GM21390 (cell line): Measurements from ENCODE around the gene GLB1L2.

Experiments
- ATAC-seq: cut with Tn5 transposase; IDR thresholded peaks from one replicate; pipeline ENCODE4 v1.9.1; 2021; ENCODE audit not compliant: unreplicated experiment

GLB1L2 gene

DNA sequence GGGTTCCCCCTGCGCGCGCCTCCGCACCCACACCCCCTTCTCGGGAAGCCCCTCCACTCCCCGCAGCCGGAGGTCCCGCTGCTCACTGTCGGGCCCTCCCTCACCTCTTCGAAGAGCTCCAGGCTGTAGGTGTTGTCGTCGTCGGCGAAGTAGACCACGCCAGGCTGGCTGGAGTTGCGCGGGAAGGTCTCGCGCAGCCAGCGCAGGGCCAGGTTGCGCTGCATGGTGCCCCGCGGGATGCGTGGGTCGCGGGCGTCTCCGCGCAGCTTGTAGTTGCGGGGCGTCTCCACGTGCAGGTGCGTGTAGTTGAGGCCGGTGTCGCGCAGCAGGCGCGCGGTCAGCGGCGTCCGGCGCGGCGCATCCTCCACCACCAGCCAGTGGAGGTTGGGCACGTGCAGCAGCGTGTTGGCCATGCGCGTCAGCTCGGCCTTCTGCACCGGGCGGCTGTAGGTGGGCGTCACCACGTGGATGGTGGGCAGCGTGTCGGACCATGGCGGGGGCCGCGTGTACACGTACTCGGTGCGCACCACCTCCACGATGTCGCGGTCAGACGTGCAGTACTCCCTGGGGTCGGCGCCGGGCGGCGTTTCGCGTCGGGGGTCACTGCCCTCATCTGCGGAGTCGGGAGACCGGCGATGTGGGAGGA is 51.9 kb downstream of the GLB1L2 start:
- no peak for ATAC-seq

DNA sequence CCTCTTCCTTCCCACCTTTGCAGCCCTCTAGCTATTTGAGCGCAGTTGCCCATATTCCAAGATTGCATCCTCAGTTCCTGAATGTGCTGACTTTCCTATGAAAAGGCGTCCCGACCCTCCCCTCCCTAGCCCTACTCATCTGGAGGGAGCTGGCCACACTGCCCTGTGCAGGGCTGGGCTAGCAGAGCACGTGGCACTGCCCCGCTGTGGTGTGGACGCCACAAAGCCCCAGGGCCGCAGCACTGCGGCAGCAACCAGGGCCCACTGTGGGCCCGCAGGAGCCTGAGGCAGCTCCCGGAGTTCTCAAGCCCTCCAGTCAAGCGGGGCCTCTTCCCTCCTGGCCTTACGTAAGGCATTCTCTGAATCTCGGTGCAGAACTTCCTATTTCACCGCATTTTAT is 52.6 kb downstream of the GLB1L2 start:
- no peak for ATAC-seq

GRCh38 chr11:134385171-134385570 is 53.4 kb downstream of the GLB1L2 start:
- ATAC-seq: no peak

DNA sequence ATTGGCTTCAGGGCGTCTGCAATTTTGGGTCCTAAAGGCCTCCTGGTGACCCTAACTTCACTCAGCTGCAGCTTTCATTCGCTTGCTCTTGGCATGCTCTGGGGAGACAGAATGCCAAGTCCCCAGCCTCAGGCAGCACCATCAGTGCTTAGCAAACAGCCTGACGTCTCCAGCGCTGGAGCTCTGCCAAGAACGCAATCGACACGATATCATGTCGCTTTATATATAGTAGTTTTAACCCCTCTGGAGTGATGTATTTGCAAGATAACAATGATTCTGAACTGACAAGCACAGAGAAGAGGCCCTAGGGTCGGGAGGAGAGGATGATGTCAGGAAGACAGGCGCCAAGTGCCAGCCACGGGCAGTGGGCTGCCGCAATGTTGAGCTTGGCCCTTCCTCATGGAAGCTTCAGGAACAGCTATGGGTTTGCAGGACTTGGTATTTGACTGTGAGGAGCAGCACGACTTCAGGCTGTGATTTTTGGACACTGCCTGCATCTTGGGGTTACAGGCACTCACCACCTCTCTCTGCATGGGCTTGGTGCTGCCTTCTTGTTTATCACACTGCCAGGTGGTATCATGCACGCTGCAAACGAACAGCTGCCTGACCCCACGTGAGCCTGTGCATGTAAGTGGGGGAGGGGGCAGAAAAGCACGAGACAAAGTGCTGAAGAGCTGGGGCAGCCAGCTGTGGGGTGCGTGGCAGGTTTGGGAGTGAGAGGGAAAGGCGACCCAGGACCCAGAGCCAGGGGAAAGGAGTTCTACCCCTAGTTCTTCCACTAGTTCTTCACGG is 54.2 kb downstream of the GLB1L2 start:
- no peak for ATAC-seq

GRCh38 chr11:134386945-134387344 is 55.2 kb downstream of the GLB1L2 start:
- no peak for ATAC-seq

DNA sequence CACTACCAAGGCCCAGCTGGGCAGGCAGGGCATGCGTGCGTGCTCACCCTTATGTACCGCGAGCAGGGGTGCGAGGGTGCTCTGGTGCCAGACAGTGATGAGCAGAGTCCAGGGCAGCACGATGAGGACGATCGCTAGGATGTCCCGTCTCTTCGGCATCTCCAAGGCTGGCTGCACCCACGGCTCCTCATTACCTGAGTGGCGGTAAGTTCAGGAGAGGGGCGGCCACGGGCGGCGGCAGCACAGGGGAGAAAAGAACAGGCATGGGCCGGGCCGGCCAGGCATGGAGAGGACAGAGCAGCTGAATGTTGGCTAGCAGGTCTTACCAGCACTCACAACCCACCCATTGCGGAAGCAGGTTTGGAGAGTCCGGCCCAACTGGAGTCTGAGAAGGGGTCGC is 55.7 kb downstream of the GLB1L2 start:
- no peak for ATAC-seq

DNA sequence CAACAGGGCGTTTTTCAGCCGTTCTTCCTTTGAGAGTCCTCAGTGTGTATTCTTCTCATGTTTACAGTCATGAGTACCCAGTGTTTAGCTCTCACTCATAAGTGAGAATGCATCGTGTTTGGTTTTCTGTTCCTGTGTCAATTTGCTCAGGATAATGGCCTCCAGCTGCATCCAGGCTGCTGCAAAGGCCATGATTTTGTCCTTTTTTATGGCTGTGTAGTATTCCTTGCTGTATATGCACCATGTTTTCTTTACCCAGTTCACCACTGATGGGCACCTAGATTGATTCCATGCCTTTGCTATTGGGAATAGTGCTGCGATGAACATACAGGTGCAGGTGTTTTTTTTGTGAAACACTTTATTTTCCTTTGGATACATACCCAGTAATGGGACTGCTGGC is 56.8 kb downstream of the GLB1L2 start:
- no peak for ATAC-seq

DNA sequence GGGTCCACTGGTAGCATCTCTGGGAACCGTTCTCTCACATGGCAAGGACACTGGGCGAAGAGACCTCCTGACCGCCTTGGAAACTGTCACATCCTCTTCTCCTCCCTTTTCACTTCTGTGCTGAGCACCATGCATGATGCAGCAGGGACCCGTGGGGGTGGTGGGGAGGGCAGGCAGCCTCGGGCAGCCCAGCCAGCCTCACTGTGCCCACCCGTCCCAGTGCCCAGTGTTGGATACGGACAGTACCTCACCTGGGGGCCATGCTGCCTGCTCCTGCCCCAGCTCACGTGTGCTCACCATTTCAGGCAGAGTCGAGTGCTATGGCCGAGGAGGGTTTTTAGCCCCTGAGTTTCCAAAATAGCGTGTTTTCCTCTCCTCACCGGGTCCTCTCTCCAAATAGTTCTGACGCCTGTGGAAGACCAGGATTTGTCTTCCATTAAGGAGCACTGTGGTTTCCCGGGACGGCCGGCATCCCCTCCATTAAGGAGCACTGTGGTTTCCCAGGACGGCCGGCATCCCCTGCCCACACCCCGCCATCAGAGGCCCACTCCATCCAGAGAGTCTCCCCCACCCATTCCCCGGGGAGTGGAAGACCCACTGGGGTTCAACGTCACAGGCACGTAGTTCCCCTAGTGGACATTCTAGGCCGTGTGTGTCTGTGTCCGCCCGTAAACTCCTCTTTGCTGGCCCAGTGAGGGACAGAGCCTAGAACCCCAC is 57.8 kb downstream of the GLB1L2 start:
- ATAC-seq: no peak

DNA sequence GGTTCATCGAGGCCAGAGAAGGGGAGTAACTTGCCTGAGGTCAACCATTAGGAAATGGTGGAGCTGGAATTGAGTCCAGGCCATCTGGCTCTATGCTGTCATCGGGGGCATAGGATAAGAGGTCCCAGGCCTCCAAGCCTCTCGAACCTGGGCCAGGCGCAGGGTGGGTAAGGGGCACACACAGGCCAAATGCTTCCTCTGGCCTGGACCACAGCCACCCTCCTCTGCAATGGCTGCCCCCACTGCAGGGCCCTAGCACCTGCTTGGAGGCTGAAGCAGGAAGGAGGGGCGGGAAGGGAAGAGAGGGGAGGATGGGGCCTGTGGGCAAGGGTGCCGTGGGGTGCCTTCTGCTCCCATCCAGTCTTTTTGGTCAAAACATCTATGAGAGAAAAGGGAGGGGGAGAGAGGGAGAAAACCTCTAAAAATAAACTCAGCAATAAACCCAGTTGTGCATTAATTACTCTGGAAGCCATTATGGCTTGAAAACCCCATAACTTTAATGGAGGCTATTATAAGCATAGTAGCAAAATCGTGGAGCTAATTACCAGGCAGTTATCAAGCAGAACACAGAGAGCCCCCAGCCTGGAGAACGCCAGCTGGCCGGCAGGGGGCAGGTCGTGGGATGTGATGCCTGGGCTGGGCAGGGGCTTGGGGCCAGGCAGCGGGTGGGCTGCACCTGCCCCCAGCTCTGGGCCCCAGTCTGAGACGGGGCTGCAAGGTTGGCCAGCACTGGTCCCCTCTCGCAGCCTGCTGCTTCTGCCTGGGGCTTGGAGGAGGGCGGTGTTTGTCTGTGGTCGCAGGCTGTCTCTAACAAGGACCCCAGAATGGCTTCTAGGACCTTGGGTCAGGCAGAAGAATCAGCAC is 59.1 kb downstream of the GLB1L2 start:
- no peak for ATAC-seq

DNA sequence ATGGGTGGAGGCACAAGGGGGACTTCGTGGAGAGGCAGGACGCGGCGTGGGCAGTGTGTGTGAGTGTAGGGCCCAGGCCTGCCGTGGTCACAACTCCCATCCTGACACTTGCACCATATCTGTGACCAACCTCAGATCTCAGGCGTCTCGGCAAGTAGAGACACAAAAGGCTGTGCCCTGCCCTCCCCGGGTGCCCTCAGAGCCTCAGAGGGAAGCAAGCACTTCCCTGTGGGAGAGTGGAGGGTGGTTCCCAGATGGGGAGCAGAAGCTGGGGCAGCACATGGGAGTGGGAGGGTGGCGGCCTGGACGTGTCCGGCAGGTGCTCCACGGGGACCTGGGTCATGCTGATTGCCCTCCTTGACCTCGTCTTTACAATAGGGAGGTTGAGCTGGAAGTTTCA is 59.9 kb downstream of the GLB1L2 start:
- no peak for ATAC-seq

- no peak for ATAC-seq
Observed at GRCh38 chr11:134392953-134393615, 61.3 kb downstream of the GLB1L2 start.

DNA sequence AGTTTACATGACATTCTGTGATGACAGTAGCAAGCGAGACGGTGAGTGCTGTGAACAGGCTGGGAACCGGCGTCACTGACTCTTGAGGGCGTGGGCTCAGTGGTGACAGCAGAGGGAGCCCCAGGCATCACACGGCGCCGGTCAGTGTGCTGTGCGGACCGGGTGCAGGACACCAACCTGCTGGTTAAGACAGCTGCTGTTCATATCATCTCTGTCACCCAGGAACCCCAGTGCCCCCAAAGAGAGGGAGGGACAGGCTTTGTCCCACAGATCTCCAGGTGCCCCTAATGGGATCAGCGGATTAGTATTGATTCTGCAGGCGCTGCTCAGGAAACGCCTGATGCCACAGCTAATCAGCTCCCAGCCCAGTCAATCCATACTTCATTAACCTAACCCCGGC is 61.9 kb downstream of the GLB1L2 start:
- ATAC-seq: no peak

- no peak for ATAC-seq
Observed at GRCh38 chr11:134394311-134394710, 62.5 kb downstream of the GLB1L2 start.

- ATAC-seq: no peak
Observed at GRCh38 chr11:134395002-134395401, 63.2 kb downstream of the GLB1L2 start.

GRCh38 chr11:134397304-134398078 is 65.7 kb downstream of the GLB1L2 start:
- no peak for ATAC-seq

DNA sequence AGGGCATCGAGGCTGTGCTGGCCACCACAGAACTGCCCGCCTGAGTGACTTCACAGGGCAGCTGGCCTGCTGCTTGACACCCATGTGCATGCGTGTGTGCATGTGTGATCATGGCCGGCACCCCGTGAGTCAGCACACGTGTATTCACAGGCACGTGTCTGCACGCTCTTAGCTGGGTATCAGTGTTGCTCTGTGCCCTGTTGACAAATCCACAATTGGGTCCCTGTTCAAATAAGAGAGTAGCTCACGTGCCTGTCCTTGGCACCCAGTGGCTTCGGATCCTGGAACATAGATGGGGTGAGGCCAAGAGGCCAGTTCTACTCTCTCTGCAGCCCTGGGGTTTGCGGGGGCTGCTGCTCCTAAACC is 66.3 kb downstream of the GLB1L2 start:
- ATAC-seq: no peak

DNA sequence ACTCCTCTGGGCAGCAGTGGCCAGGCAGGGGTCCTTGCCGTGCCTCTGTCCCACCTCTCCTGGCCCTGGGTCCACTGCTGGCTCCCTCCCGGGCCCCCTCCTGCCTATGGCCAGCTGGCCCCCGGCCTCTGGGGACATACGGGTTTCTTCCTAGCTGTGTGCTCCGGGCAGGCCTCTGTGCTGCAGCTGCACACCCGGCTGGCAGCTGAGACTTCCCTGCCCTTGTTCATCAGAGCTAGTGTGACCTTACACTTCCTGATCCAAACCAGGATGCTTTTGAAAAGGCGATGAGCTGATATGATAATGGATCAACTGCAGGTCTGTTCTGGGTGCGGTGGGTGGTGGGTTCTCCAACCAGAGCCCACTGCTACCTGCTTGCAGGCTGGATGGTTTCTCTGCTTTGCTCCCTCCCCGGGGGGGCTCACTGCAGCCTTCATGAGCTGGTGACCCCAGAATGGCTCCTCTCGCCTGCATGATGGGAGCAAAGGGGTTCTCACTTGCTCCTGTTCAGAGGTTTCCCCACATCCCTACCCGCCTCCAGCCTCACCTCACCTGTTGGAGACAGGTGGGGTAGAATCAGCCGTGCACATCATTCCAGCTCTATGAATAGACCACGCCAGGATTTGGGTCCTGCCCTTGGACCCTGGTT is 67.0 kb downstream of the GLB1L2 start:
- no peak for ATAC-seq

GRCh38 chr11:134399293-134399654 is 67.5 kb downstream of the GLB1L2 start:
- no peak for ATAC-seq

- ATAC-seq: no peak
Observed at GRCh38 chr11:134399996-134400395, 68.2 kb downstream of the GLB1L2 start.
